RWPE2 (cell line): Measurements from ENCODE around the gene PAPPA.
A peak's percentile ranks its signal among the peaks of the same experiment; 100 is the strongest.

Experiments used
- ATAC-seq: fragments of 200-7000 bp; cut with Tn5 transposase; 3 replicates; pipeline ENCODE4 v1.9.1; 2021; ENCODE audit warnings: low read depth
- DNase-seq: peaks from one replicate; pipeline ENCODE4 v3.0.0-alpha.2; 2020; ENCODE audit warnings: low spot score
- H3K27ac ChIP-seq: fragments of 450-650 bp; 2 replicates; pipeline ENCODE4 v1.5.1; 2017; ENCODE audit warnings: mild to moderate bottlenecking; ENCODE audit not compliant: poor library complexity, severe bottlenecking
- H3K27me3 ChIP-seq: fragments of 250-450 bp; sonication (Bioruptor Pico); 2 replicates; pipeline ENCODE4 v1.5.1; 2021; ENCODE audit warnings: mild to moderate bottlenecking, moderate library complexity; ENCODE audit not compliant: insufficient read depth, poor library complexity, severe bottlenecking
- H3K36me3 ChIP-seq: fragments of 250-450 bp; sonication (Bioruptor Pico); 2 replicates; pipeline ENCODE4 v1.5.1; 2020; ENCODE audit warnings: low read depth, mild to moderate bottlenecking, moderate library complexity
- H3K4me1 ChIP-seq: fragments of 250-450 bp; sonication (Bioruptor Pico); 2 replicates; pipeline ENCODE4 v1.5.1; 2021; ENCODE audit warnings: mild to moderate bottlenecking, moderate library complexity; ENCODE audit not compliant: insufficient read depth, poor library complexity, severe bottlenecking
- H3K4me3 ChIP-seq: fragments of 250-450 bp; sonication (Bioruptor Pico); 2 replicates; pipeline ENCODE4 v1.5.1; 2021; ENCODE audit warnings: mild to moderate bottlenecking, moderate library complexity; ENCODE audit not compliant: severe bottlenecking
- H3K9me3 ChIP-seq: fragments of 250-450 bp; sonication (Bioruptor Pico); 2 replicates; pipeline ENCODE4 v1.5.1; 2021; ENCODE audit warnings: mild to moderate bottlenecking, moderate library complexity; ENCODE audit not compliant: severe bottlenecking
- TF ChIP-seq, protein P1 (sequence below): fragments of 450-650 bp; IDR thresholded peaks from one replicate; pipeline ENCODE4 v1.5.1; 2017; ENCODE audit warnings: mild to moderate bottlenecking, moderate library complexity; ENCODE audit not compliant: poor library complexity, severe bottlenecking

Gene PAPPA

DNA sequence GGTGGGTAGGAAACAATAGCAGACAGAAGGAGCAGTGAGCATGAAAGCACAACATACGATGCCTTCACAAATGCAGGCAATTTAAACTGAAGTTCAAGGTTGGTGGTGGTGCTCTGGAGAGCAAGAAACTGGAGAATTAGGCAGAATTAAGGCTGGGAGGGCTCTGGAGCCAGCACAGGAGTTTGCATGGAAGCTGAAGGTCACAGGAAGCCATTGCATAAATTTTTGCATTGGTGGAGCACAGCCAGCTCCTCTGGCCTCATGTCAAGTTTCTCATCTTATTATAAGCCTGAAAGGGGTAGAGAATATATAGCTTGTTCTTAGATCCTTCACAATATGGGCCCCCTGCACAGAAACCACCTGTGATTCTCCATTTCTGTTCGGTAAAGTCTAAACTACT lies 207.4 kb downstream of the PAPPA start:
- no peak overlapping the region for H3K27ac ChIP-seq
- H3K4me3 ChIP-seq, result no peak overlapping the region
- no peaks in the 10 kb centered on the region for H3K27me3 ChIP-seq
- DNase-seq (no peak), ATAC-seq (no peak)
- no peaks in the 10 kb centered on the region for H3K36me3 ChIP-seq
- TF ChIP-seq, protein P1, sequence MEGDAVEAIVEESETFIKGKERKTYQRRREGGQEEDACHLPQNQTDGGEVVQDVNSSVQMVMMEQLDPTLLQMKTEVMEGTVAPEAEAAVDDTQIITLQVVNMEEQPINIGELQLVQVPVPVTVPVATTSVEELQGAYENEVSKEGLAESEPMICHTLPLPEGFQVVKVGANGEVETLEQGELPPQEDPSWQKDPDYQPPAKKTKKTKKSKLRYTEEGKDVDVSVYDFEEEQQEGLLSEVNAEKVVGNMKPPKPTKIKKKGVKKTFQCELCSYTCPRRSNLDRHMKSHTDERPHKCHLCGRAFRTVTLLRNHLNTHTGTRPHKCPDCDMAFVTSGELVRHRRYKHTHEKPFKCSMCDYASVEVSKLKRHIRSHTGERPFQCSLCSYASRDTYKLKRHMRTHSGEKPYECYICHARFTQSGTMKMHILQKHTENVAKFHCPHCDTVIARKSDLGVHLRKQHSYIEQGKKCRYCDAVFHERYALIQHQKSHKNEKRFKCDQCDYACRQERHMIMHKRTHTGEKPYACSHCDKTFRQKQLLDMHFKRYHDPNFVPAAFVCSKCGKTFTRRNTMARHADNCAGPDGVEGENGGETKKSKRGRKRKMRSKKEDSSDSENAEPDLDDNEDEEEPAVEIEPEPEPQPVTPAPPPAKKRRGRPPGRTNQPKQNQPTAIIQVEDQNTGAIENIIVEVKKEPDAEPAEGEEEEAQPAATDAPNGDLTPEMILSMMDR, result no peak
- no peaks in the 10 kb centered on the region for H3K4me1 ChIP-seq
- no peaks in the 10 kb centered on the region for H3K9me3 ChIP-seq

DNA sequence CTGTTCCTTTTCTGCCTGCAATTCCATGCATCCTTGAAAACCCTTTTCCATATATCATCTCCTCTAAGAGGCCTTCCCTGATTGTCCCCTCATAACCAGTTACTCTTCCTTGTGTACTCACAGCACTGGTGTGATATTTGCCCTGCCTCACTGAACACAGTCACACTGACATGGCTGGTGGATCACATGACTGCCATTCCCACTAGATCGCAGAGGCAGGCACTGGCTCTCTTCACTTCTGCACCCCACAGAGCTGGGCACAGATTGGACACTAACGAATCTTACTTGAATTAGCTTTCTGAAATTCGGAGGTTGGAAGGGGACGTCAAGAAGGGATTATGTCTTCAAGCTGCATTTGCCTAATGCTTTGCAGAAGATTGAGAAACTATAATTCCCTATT lies 208.0 kb downstream of the PAPPA start:
- H3K4me3 ChIP-seq, result no peak overlapping the region
- no peaks in the 10 kb centered on the region for H3K4me1 ChIP-seq
- no peaks in the 10 kb centered on the region for H3K36me3 ChIP-seq
- H3K27ac ChIP-seq, result no peak overlapping the region
- TF ChIP-seq, protein P1, result no peak
- no peaks in the 10 kb centered on the region for H3K27me3 ChIP-seq
- ATAC-seq (no peak), DNase-seq (no peak)
- H3K9me3 ChIP-seq, result no peaks in the 10 kb centered on the region

DNA sequence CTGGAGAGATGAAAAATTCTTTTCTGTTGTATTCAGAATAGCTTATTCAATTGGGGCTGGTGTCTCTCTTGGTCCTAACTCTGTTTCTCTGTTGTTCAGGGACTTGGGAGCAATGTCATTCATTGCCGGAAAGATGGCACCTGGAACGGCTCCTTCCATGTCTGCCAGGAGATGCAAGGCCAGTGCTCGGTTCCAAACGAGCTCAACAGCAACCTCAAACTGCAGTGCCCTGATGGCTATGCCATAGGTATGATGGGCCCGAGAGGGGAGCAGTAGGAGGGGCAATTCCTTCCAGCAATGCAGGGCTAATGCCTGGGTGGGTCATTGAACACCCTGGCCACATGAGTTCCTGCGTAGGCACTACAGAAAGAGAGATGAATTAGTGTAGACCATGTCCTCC lies 208.9 kb downstream of the PAPPA start:
- Histone ChIP-seq H3K4me1 (no peaks in the 10 kb centered on the region), H3K27ac (no peak overlapping the region), H3K9me3 (no peaks in the 10 kb centered on the region), H3K4me3 (no peak overlapping the region), H3K27me3 (no peaks in the 10 kb centered on the region), H3K36me3 (no peaks in the 10 kb centered on the region)
- DNase-seq (no peak), ATAC-seq (no peak)
- TF ChIP-seq, protein P1, result no peak

DNA sequence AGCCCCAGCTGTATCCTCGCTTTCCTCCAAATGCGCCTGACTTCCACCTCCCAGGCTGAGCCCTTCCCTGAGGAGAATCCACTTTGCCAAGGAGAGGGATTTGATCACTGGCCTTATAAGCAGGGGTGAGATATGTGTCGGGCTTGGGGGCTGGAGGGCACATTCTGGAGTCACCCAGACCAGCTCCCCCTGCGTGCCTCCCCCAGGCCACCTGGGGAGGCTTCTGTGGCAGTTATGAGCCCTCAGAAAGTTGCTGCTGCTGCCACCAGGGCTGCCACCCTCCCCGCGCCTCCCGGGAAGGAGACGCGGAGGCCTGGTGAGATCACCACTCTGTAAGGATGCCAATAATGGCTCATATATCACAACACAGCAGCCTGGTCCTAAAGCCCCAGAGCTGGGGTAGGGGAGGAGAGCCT lies 211.5 kb downstream of the PAPPA start:
- H3K36me3 ChIP-seq, result no peaks in the 10 kb centered on the region

DNA sequence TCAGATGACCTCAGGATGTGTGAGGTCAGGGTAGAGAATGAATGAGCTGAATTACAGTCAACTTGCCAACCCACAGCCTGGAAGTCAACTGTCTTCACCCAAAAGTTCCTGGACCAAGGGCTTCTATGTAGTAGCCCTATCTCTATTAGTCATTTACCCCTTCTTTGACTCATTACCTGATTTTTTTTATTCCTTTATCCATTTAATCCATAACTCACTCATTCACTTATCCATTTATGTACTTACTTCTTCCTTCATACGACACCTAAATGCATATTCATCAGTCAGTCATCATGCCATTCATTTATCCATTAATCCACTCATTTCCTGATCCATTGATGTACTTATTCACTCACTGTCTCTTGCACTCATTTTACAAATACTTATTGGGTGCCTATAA lies 212.7 kb downstream of the PAPPA start:
- Histone ChIP-seq H3K27me3 (no peaks in the 10 kb centered on the region), H3K9me3 (no peaks in the 10 kb centered on the region), H3K27ac (no peak overlapping the region), H3K36me3 (no peaks in the 10 kb centered on the region), H3K4me3 (no peak overlapping the region), H3K4me1 (no peaks in the 10 kb centered on the region)
- TF ChIP-seq, protein P1, result no peak
- DNase-seq (no peak), ATAC-seq (no peak)

More for the DNA sequence above, 211.5 kb downstream of the PAPPA start:
- Histone ChIP-seq H3K4me3 (no peak overlapping the region), H3K27me3 (no peaks in the 10 kb centered on the region), H3K27ac (no peak overlapping the region), H3K9me3 (no peaks in the 10 kb centered on the region), H3K4me1 (no peaks in the 10 kb centered on the region)
- TF ChIP-seq, protein P1, result no peak
- ATAC-seq (peak; percentile 68), DNase-seq (no peak)
